Endothelial cell of umbilical vein (primary cell): ENCODE data around the gene ZDHHC18. TPM values are rescaled to one million over a fixed set of nuclear protein-coding genes. Genes with fewer than 3 reads are reported as not detected.
A peak's percentile ranks its signal among the peaks of the same experiment; 100 is the strongest.

Source experiments
- BruUV-seq: library from RNA; stranded (reverse); fragments of 400-500 nt; replicated peaks from 2 replicates; lab custom pipeline; 2021; lab: Mats Ljungman, UMichigan
- CTCF ChIA-PET: fragments of 300-600, 350-600 bp; sonication (Branson Sonifier 250); formaldehyde crosslinking; loops from one replicate; lab custom pipeline; 2021; ENCODE audit warnings: antibody characterized with exemption, inconsistent platforms; lab: Charles Lee
- POLR2A ChIA-PET: fragments of 300-600, 350-600 bp; sonication (Branson Sonifier 250); formaldehyde crosslinking; loops from one replicate; lab custom pipeline; 2021; ENCODE audit warnings: antibody characterized with exemption, inconsistent platforms; lab: Charles Lee
- DNase-seq: peaks from one replicate; pipeline ENCODE4 v3.0.0-alpha.2; 2011; ENCODE audit warnings: low read depth, low spot score
- FAIRE-seq: peaks from 2 replicates; lab custom pipeline; 2011; peaks lifted over from hg19 to GRCh38; lab: Jason Lieb, UNC
- H2AFZ ChIP-seq: 2 replicates; pipeline ENCODE4 v1.6.0; 2012; ENCODE audit warnings: low read depth, low read length, control low read depth, inconsistent platforms
- H3K27ac ChIP-seq: 2 replicates; pipeline ENCODE4 v1.5.1; 2011; ENCODE audit warnings: low read depth, mild to moderate bottlenecking, control low read depth, low read length, moderate library complexity; ENCODE audit not compliant: insufficient read depth
- H3K27me3 ChIP-seq, 2 experiments: 2 replicates each; pipeline versions ENCODE4 v1.6.0 to v1.6.1; 2011; ENCODE audit warnings: low read length in 2 of 2, mixed read lengths in 1 of 2; ENCODE audit not compliant: control insufficient read depth in 2 of 2, insufficient read depth in 2 of 2
- H3K36me3 ChIP-seq, 2 experiments: 2 replicates in 1 of 2; 3 replicates in 1 of 2; pipeline ENCODE4 v1.5.1; 2011; ENCODE audit warnings: low read length in 2 of 2, mild to moderate bottlenecking in 1 of 2, moderate library complexity in 1 of 2; ENCODE audit not compliant: control insufficient read depth in 2 of 2, insufficient read depth in 2 of 2; ENCODE audit errors: extremely low read depth in 1 of 2
- H3K4me1 ChIP-seq: 3 replicates; pipeline ENCODE4 v1.5.1; 2011; ENCODE audit warnings: mild to moderate bottlenecking, low read length; ENCODE audit not compliant: control insufficient read depth, insufficient read depth; ENCODE audit errors: extremely low read depth
- H3K4me2 ChIP-seq: 2 replicates; pipeline ENCODE4 v1.6.1; 2011; ENCODE audit warnings: low read length, control low read depth, mixed read lengths; ENCODE audit not compliant: insufficient read depth
- H3K4me3 ChIP-seq, 3 experiments: fragments of 200-600 bp in 1 of 3; sonication (generic), shearing (Covaris generic) in 1 of 3; replicated peaks in 1 of 3; 2 replicates each; pipeline ENCODE4 v1.5.1; 2011 to 2016; ENCODE audit warnings: control low read depth in 3 of 3, low read length in 3 of 3, mild to moderate bottlenecking in 2 of 3, inconsistent platforms in 1 of 3, low read depth in 1 of 3, moderate library complexity in 1 of 3; ENCODE audit not compliant: insufficient read depth in 1 of 3
- H3K79me2 ChIP-seq: 2 replicates; pipeline ENCODE4 v1.6.0; 2012; ENCODE audit warnings: low read length, inconsistent platforms; ENCODE audit not compliant: control insufficient read depth, insufficient read depth
- H3K9ac ChIP-seq: replicated peaks from 2 replicates; pipeline ENCODE3; 2011; ENCODE audit warnings: low read length, control low read depth; ENCODE audit not compliant: insufficient read depth; ENCODE audit errors: extremely low read depth
- H3K9me1 ChIP-seq: replicated peaks from 3 replicates; pipeline ENCODE4 v1.6.0; 2011; ENCODE audit warnings: mild to moderate bottlenecking, low read length; ENCODE audit not compliant: control insufficient read depth, insufficient read depth; ENCODE audit errors: extremely low read depth
- H3K9me3 ChIP-seq: replicated peaks from 2 replicates; pipeline ENCODE4 v1.5.1; 2012; ENCODE audit warnings: low read length, inconsistent platforms; ENCODE audit not compliant: control insufficient read depth, insufficient read depth
- H4K20me1 ChIP-seq: replicated peaks from 2 replicates; pipeline ENCODE3; 2011; ENCODE audit warnings: mild to moderate bottlenecking, low read length; ENCODE audit not compliant: control insufficient read depth, insufficient read depth; ENCODE audit errors: extremely low read depth
- CTCF ChIP-seq, 2 donors: IDR thresholded peaks; 1 replicate in 1 of 2; 2 replicates in 1 of 2; pipeline ENCODE4 v1.5.1; 2011; ENCODE audit warnings: low read length in 2 of 2, mild to moderate bottlenecking in 2 of 2, moderate library complexity in 2 of 2, control low read depth in 1 of 2, inconsistent platforms in 1 of 2, low read depth in 1 of 2; ENCODE audit not compliant: insufficient read depth in 1 of 2; ENCODE audit errors: extremely low read depth in 1 of 2
- EZH2 ChIP-seq: IDR thresholded peaks from 2 replicates; pipeline ENCODE4 v1.6.1; 2012; ENCODE audit warnings: borderline replicate concordance, low read depth, mild to moderate bottlenecking, moderate library complexity, low read length, inconsistent platforms; ENCODE audit not compliant: severe bottlenecking
- FOS ChIP-seq: IDR thresholded peaks from 2 replicates; pipeline ENCODE4 v1.6.1; 2011; ENCODE audit warnings: mild to moderate bottlenecking, low read length, moderate library complexity, borderline replicate concordance; ENCODE audit not compliant: insufficient read depth
- GATA2 ChIP-seq: IDR thresholded peaks from 2 replicates; pipeline ENCODE4 v1.7.0; 2011; ENCODE audit warnings: low read depth, mild to moderate bottlenecking, moderate library complexity, mixed read lengths, low read length; ENCODE audit not compliant: insufficient read length, insufficient read depth
- JUN ChIP-seq: IDR thresholded peaks from 2 replicates; pipeline ENCODE4 v1.6.1; 2011; ENCODE audit warnings: borderline replicate concordance, low read depth; ENCODE audit not compliant: insufficient read length, insufficient read depth
- MAX ChIP-seq: IDR thresholded peaks from 2 replicates; pipeline ENCODE4 v1.6.1; 2011; ENCODE audit not compliant: insufficient read depth, insufficient read length
- MYC ChIP-seq: IDR thresholded peaks from one replicate; pipeline ENCODE4 v1.6.1; 2011; ENCODE audit warnings: mild to moderate bottlenecking, low read depth, low read length
- POLR2A ChIP-seq: IDR thresholded peaks from 2 replicates; pipeline ENCODE4 v1.6.1; 2012; ENCODE audit warnings: low read depth, mild to moderate bottlenecking, control low read depth, low read length
- POLR2AphosphoS5 ChIP-seq: IDR thresholded peaks from 2 replicates; pipeline ENCODE4 v1.6.1; 2012; ENCODE audit warnings: low read depth, mild to moderate bottlenecking, control low read depth, low read length, moderate library complexity; ENCODE audit not compliant: insufficient read depth
- dilution Hi-C: fragments of 300-500 bp; cut with MboI; formaldehyde crosslinking; loops from one replicate; pipeline ENCODE4 v1.15.0; 2019; ENCODE audit warnings: low sequenced_read_pairs; ENCODE audit not compliant: extremely low pct_ligation_motif_present
- intact Hi-C: fragments of 100-400 bp; cut with micrococcal nuclease; formaldehyde crosslinking; loops from one replicate; pipeline ENCODE4 v1.10.0; 2022
- polyA plus RNA-seq, 4 experiments: library from polyadenylated mRNA; depleted of rRNA in 3 of 4; stranded (reverse) in 3 of 4; unstranded in 1 of 4; fragments of >200 nt; gene quantifications; 2 replicates each; pipeline versions ENCODE4 v1.2.1 to v1.2.3, GENCODE V29; 2011 to 2012; ENCODE audit warnings: missing spikeins in 1 of 4
- total RNA-seq: library from RNA; stranded (reverse); gene quantifications from 2 replicates; pipeline ENCODE4 v1.2.3, GENCODE V29; 2021

ZDHHC18 gene
- total and polyA plus RNA-seq, 2 donors (not counting 3 experiments of a cell fraction or from before 2014, with no cell fraction given): 25.2 to 48.2 TPM

GRCh38 chr1:26824731-26825130 is 1.8 kb upstream of the ZDHHC18 start:
- Histone ChIP-seq H3K4me2 (no peak overlapping the region), H3K27ac (no peak overlapping the region), H3K4me1 (peaks cover 11% of the 10 kb centered on the region), H3K27me3 (no peaks in the 10 kb centered on the region), H3K4me3 (no peak overlapping the region), H3K36me3 (no peaks in the 10 kb centered on the region), H3K79me2 (peaks cover 18% of the 10 kb centered on the region), H3K9me3 (no peaks in the 10 kb centered on the region), H3K9ac (no peak overlapping the region), H2AFZ (no peak overlapping the region), H3K9me1 (no peaks in the 10 kb centered on the region), H4K20me1 (no peaks in the 10 kb centered on the region)
- no TSS peak for BruUV-seq
- DNase-seq: no peak
- POLR2A ChIA-PET: no interaction called here
- TF ChIP-seq CTCF (IDR thresholded peaks at IDR 0.05; ENCODE audit: extremely low read depth in 1 of 2, insufficient read depth in 1 of 2, low read depth in 1 of 2, low read length in 2 of 2) (no peak), GATA2 (no peak), JUN (no peak), FOS (no peak), POLR2A (no peak), MAX (no peak), MYC (no peak), EZH2 (no peak), POLR2AphosphoS5 (no peak)
- dilution Hi-C loops: no loop called here
- CTCF ChIA-PET: interaction anchor here (1.0 to 2.2 kb wide), 3 partner anchors 15 to 286 kb away, joined by 3 to 13 read pairs (median 9); no protein-coding TSS in a partner anchor
- FAIRE-seq: peak; percentile 12
- intact Hi-C loops: no loop called here
